T-helper 1 cell treated with Interleukin-12 subunit alpha and Interleukin-12 subunit beta and Interleukin-4 antibody, amounts not matched to agents 30 ng/mL and 1 ng/mL, for 36 hours (primary cell): ENCODE data around the gene FRMD4B. TPM values are rescaled to one million over a fixed set of nuclear protein-coding genes. Genes with fewer than 3 reads are reported as not detected.
"Not testable (repeated sequence)": the region's sequence is repeated elsewhere in the genome, so short reads cannot be mapped to it uniquely, and the experiment has no call there.

Experiments
- intact Hi-C: fragments of 100-400 bp; cut with micrococcal nuclease; formaldehyde crosslinking; loops from one replicate; pipeline ENCODE4 v1.15.1; 2024
- total RNA-seq: library from RNA; stranded (reverse); gene quantifications from 2 replicates; pipeline ENCODE4 v1.2.3, GENCODE V29; 2022

FRMD4B gene
- total RNA-seq, 1 donor from 2014 or later, result 49.0 TPM

GRCh38 chr3:69325151-69325550 lies 60.7 kb downstream of the FRMD4B start:
- intact Hi-C loops, result loop anchor here (5.0 kb wide), 2 partner anchors 1268 to 1668 kb away; no protein-coding TSS in a partner anchor

DNA sequence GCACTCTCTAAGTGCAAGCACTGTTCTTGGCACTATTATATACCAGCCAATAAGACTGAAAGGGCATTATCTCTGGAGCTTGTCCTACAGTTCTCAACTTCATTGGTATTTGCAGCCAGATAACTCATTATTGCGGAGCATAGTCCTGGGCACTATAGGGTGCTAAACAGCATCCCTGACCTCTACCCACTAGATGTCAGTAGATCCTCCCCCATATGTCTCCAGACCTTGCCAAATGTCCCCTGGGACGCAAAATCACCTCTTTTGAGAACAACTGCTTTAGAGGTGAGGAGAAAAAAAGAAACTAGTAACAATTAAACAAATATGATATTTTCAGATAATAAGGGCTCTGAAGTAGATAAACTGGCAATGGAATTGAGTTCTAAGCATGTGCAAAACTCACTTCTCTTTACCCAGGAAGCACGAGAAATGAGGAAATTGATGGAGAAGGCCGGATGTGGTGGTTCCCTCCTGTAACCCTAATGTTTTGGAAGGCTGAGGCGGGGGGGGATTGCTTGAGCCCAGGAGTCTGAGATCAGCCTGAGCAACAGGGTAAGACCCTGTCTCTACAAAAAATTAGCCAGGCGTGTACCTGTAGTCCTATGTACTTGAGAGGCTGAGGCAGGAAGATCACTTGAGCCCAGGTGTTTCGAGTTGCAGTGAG lies 61.4 kb downstream of the FRMD4B start:
- intact Hi-C loops, result loop anchor here (1.0 to 5.0 kb wide), 6 partner anchors 86 to 1667 kb away; no protein-coding TSS in a partner anchor

DNA sequence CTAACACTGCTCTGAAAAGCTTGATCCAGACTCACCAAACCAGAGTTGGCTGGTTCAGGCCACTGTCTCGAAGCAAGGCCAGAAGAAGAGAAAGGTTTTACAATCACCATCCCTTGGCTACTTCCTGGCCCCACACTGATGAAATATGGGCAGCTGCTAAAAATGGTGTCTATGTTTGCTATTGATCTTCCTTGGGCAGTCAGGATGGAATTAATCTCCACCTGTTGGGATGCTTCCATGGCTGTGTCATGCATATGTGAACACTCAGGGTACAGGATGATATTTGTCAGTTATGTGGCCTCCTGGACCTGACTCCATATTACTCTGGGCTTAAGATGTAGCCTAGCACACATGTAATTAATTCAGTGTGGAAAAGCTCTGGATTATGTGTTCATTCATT lies 61.9 kb downstream of the FRMD4B start:
- intact Hi-C loops, result loop anchor here (1.0 kb wide), 4 partner anchors 86 to 347 kb away; no protein-coding TSS in a partner anchor

- intact Hi-C loops, result not testable (repeated sequence)
Measured at GRCh38 chr3:69322512-69322911, 63.4 kb downstream of the FRMD4B start.

DNA sequence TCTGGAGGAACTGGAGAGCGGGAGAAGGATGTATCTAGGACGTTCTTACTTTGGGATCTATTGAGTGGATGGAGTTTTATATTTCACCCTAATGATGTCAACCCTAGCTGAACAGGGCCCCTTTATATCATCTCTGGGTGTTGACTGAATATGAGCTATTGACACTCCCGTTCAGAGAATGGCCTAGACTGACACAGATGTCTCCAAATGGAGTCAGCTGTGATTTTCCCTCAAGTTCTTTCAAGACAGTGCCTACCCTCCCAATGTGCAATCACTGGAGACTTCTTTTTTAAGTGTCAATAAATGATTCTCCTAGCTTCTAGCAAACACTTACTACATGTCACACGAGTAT lies 63.8 kb downstream of the FRMD4B start:
- intact Hi-C loops, result no loop called here

DNA sequence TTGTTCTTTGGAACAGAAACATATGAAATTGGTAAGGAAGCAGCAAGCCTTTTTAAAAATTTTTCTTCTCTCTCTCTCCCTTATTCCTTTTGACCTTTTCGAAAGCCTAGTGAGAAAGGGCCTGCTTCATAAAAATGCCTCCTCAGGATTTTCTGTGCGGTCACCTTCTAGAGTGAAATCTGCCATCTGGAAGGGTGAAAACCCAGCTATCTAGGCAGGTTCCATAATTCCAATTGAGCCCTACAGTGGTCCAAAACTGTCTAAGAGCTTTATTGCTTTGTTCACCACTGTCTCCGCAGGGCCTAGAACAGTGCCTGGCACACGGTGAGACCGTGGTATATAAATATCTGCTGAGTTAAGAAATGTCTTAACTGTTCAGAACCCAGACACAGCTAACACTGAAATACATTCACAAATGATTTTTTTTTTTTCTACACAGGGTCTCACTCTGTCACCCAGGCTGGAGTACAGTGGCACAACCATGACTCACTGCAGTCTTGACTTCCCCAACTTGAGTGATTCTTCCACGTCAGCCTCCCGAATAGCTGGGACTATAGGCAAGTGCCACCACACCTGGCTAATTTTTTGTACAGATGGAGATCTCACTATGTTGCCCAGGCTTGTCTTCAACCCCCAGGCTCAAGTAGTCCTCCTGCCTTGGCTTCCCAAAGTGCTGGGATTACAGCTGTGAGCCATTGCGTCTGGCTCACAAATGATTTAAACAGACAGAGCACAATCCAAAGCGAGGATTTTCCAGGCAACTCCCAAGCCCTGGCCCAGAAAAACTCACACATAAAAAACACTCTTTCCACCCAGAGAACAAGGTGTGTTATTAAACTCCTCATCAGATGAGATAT lies 64.4 kb downstream of the FRMD4B start:
- intact Hi-C loops, result no loop called here

GRCh38 chr3:69320871-69321271 lies 65.0 kb downstream of the FRMD4B start:
- intact Hi-C loops, result no loop called here

GRCh38 chr3:69319652-69320051 lies 66.2 kb downstream of the FRMD4B start:
- intact Hi-C loops, result no loop called here

GRCh38 chr3:69318410-69318809 lies 67.5 kb downstream of the FRMD4B start:
- intact Hi-C loops, result no loop called here

GRCh38 chr3:69313251-69313650 lies 72.6 kb downstream of the FRMD4B start:
- intact Hi-C loops, result no loop called here

DNA sequence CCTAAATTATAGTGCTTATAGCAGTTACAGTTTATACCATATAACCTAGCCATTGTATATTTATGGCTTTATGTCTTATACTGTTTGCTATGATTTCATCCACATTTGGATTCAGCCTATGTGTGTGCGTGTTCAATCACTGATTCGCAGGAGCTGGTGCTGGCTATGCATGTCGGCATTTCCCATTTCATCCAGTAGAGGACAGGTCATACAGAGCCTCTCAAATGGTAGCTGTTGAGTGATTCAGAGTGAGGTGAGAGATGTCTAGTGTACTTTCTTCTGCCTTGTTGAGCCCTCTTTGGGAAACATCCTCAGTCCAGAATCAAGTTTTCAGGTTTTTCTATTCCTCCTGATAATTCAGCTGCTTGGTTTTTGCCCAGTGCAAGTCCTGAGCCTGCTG lies 76.1 kb downstream of the FRMD4B start:
- intact Hi-C loops, result loop anchor here (5.0 kb wide), 1 partner anchor 58 kb away; no protein-coding TSS in a partner anchor

GRCh38 chr3:69306239-69307185 lies 79.4 kb downstream of the FRMD4B start:
- intact Hi-C loops, result loop anchor here (1.0 to 5.0 kb wide), 10 partner anchors 21 to 365 kb away; partner anchors contain the start of gene EOGT

GRCh38 chr3:69305011-69305410 lies 80.9 kb downstream of the FRMD4B start:
- intact Hi-C loops, result loop anchor here (5.0 kb wide), 1 partner anchor 53 kb away; no protein-coding TSS in a partner anchor

- intact Hi-C loops, result no loop called here
Measured at GRCh38 chr3:69304396-69304795, 81.5 kb downstream of the FRMD4B start.

- intact Hi-C loops, result no loop called here
Measured at GRCh38 chr3:69300296-69300695, 85.6 kb downstream of the FRMD4B start.

- intact Hi-C loops, result no loop called here
Measured at GRCh38 chr3:69299344-69299743, 86.5 kb downstream of the FRMD4B start.

DNA sequence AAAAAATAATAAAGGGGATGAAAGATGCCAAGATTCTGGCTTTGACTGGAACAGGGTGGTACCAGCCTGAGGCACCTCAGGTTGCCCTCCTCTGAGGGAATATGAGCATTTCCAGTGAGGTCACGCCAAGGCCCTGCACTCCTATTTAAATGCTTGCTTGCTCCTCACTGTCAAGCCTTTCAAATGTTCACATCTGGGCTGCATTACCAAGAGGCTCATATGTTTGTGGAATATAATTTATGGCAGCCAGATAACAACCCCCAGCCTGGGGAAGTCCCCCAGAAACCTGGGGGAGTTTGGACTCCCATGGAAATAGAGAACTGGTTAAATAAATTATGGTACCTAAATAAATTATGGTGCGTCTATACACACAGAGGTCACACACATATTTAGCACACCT lies 88.4 kb downstream of the FRMD4B start:
- intact Hi-C loops, result no loop called here

- intact Hi-C loops, result no loop called here
Measured at GRCh38 chr3:69296995-69297394, 88.9 kb downstream of the FRMD4B start.

DNA sequence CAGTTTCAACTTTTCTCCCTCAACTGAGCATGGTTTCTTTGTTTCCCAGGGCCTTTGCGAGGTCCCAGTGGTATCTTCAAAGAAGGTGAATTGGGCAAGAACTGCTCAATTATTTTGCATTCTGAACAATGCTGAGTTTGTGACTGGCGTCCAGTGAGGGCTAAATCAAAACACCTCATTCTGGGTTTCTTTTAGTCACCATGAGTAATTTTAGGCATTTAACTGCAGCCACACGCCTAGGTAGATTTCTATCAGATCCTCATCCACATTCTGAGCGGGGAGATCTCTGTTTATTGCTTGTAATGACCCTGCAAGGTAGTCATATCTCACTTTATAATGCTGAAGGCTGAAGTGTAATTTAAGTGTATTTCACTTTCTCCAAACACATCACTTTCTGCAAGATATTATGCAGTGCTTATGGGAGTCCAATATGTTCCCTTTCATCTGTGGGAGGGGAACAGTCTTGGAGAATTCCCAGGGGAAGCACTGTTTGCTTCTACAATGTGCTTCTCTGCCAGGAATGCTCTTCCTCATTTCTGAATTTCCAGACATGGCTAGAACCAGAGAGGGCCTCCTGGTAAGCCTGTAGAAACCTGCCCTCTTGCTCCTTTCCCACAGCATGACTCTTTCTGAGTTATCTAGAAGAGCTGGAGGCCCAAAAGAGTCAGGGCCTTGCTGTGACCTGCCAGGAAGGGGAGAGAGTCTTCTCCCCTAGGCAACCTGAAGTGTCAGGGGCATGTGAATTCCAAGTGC lies 91.7 kb downstream of the FRMD4B start:
- intact Hi-C loops, result no loop called here

- intact Hi-C loops, result no loop called here
Measured at GRCh38 chr3:69292959-69293574, 92.8 kb downstream of the FRMD4B start.
